ENCODE measurements around the gene CPPED1. TPM values are rescaled to one million over a fixed set of nuclear protein-coding genes. Genes with fewer than 3 reads are reported as not detected.

CPPED1 gene
- total RNA-seq, 1 experiment from 2014 or later: 11.5 TPM

DNA sequence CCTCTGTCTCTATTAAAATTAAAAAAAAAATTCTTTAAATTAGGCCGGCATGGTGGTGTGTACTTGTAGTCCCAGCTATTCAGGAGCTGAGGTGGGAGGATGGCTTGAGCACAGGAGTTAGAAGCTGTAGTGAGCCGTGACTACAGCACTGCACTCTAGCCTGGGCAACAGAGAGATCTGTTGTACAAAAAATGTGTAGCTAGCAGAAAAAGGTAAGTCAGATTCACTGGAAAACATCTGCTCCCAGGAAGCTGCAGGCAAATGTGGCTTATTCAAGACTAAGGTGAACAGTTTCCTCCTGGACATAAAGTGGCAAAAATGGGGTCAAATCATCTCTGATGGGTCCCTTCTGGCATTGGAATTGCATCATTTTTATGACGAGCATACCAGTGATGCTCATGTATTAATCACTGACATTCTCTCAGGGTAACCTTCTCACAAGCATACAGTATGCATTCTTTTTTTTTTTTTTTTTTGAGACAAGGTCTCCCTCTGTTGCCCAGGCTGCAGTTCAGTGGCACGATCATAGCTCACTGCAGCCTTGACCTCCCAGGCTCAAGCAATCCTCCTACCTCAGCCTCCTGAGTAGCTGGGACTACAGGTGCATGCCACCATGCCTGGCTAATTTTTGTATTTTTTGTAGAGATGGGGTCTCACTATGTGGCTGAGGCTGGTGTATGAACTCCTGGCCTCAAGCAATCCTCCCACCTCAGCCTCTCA is 48.7 kb downstream of the CPPED1 start:
- in situ Hi-C loops (cut with HindIII; ENCODE audit: low pct_unique_long_range_greater_than_20kb, low sequenced_read_pairs): no loop called here
- DNase-seq (ENCODE audit: low read depth, low spot score): no peak

DNA sequence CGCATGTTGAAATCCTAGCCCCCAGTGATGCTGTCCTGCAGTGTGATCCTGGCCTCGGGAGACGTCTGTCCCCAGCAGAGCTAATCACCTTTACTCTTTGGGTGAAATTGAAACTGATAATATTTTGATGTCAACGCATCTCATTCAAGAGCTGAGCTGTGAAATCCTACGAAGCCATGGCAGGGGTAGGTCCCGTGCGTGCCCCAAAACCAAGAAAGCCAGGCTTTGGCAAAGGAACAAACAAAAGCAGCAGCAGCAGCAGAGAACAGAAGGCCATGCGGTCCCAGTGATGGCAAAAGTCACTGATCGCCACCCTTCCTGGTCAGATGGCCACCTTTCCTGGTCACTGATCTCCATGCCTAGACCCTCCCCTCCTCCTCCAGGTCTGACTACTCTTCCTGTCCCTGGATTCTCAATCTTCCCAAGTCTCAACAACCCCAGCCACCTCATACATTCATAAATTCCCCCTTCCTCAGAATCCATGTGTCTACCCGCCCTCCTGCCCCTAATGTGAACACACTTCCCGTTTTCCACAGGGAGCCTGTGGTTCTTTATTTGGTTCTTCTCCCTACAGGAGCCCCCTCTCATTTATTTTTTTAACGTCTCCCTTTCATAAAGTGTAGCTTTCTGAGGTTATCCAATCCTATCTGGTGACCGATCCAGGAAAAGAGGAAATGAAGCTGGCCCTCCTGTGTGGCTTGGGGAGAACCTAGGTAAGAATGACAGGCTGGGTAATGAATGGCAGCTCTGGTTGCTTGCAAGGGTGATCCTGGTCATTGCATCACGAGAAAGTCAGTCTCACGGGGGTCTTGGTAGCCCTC is 50.3 kb downstream of the CPPED1 start:
- DNase-seq (ENCODE audit: low read depth, low spot score): no peak
- in situ Hi-C loops (cut with HindIII; ENCODE audit: low pct_unique_long_range_greater_than_20kb, low sequenced_read_pairs): no loop called here

DNA sequence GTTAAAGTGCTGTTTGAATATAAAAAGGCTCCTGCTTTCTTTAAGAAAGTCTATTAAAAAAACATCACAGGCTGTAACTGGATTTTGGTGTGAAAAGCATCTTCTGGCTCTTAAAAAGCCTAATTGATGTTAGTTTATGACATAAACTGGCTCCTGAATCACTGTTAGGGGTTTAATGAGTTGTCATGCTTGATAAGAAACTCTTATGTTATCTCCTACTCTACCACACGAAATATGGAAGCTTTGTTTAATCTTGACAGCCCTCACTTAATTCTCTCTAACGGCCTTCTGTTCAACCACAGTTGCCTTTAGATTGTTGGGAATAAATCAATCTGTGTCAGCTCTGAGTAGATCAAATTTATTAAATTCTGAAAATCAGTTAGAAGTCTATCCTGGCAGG is 51.5 kb downstream of the CPPED1 start:
- DNase-seq (ENCODE audit: low read depth, low spot score): no peak
- in situ Hi-C loops (cut with HindIII; ENCODE audit: low pct_unique_long_range_greater_than_20kb, low sequenced_read_pairs): no loop called here

DNA sequence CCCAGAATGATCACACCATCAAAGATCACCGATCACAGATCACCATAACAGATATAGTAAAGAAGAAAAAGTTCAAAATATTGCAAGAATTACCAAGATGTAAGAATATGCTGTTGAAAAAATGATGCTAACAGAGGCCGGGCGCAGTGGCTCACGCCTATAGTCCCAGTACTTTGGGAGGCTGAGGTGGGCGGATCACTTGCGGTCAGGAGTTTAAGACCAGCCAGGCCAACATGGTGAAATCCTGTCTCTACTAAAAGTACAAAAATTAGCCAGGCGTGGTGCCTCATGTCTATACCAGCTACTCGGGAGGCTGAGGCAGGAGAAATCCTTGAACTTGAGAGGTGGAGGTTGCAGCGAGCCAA is 53.2 kb downstream of the CPPED1 start:
- in situ Hi-C loops (cut with HindIII; ENCODE audit: low pct_unique_long_range_greater_than_20kb, low sequenced_read_pairs): no loop called here
- DNase-seq (ENCODE audit: low read depth, low spot score): no peak

DNA sequence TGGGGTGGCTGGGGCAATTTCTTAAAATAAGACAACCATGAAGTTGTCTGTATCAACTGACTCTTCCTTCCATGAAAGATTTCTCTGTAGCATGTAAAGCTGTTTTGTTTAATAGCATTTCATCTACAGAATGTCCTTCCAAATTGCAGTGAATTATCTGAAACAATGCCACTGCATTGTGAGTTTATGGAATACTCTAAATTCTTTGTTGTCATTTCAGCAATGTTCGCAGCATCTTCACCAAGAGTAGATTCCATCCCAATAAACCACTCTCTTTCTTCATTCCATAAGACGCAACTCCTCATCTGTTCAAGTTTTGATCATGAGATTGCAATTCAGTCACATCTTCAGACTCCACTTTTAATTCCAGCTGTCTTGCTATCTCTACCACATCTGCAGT is 54.6 kb downstream of the CPPED1 start:
- peak; percentile 62 for DNase-seq (ENCODE audit: low read depth, low spot score)
- in situ Hi-C loops (cut with HindIII; ENCODE audit: low pct_unique_long_range_greater_than_20kb, low sequenced_read_pairs): no loop called here

DNA sequence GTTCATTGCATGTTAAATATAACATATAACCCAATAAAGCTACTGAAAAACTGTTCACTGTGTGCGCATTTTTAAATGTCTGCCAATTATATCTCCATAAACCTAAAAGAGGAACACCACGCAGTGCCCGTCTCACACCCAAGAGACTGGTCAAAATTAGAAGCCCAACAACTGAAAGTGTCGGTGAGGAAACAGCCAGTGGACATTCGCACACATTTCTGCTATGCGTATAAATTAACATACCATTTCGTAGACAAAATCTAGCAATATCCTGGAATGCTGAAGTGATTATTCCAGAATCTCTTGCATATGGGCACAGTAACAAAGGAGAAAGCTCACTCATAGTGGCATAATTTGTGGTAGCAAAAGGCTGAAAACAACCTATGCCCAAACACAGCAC is 55.9 kb downstream of the CPPED1 start:
- in situ Hi-C loops (cut with HindIII; ENCODE audit: low pct_unique_long_range_greater_than_20kb, low sequenced_read_pairs): no loop called here
- DNase-seq (ENCODE audit: low read depth, low spot score): no peak

DNA sequence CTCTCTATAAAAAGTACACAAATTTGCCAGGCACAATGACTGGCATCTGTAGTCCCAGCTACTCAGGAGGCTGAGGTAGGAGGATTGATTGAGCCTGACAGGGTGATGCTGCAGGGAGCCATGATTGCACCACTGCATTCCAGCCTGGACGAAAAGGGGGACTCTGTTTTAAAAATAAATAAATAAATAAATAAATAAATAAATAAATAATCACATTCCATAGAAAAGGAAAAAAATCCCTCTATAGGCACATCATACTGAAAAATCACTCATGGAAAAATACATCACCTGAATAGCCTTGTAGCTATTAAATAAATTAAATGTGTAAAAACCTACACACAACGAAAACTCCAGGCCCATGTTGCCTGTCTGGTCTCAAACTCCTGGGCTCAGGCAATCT is 56.4 kb downstream of the CPPED1 start:
- in situ Hi-C loops (cut with HindIII; ENCODE audit: low pct_unique_long_range_greater_than_20kb, low sequenced_read_pairs): no loop called here

DNA sequence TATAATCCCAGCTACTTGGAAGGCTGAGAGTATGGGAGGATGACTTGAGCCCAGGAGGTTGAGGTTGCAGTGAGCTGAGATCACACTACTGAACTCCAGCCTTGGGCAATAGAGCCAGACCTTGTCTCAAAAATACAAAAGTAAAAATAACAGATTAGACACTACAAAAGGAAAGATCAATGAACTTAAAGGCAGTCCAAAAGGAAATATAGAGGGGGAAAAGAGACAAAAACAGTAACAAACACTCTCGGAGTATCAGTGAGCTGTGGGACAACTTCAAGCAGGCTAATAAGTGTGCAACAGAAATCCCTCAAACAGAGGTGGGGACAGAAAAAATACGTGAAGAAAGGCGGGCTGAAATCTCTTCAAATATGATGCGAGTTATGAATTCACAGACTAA is 58.8 kb downstream of the CPPED1 start:
- in situ Hi-C loops (cut with HindIII; ENCODE audit: low pct_unique_long_range_greater_than_20kb, low sequenced_read_pairs): no loop called here

More for the DNA sequence above, 56.4 kb downstream of the CPPED1 start:
- no peak for DNase-seq (ENCODE audit: low read depth, low spot score)

DNA sequence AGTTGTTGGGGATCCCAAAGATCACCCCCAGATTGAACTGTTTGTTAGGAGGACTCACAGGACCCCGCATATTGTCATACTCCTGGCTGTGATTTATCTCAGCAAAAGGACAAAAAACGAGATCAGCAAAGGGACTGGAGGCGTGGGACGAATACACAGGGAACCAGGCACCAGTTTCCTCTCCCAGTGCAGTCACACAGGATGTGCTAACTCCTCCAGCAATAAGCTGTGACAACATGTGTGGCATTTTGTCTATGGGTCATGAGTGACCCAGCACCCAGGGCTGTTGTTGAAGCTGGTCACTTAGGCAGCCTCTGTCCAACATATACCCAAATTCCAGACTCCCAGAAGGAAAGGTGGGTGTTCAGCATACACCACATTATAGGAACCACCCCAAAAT is 60.9 kb downstream of the CPPED1 start:
- in situ Hi-C loops (cut with HindIII; ENCODE audit: low pct_unique_long_range_greater_than_20kb, low sequenced_read_pairs): no loop called here

More for the DNA sequence above, 58.8 kb downstream of the CPPED1 start:
- no peak for DNase-seq (ENCODE audit: low read depth, low spot score)

DNA sequence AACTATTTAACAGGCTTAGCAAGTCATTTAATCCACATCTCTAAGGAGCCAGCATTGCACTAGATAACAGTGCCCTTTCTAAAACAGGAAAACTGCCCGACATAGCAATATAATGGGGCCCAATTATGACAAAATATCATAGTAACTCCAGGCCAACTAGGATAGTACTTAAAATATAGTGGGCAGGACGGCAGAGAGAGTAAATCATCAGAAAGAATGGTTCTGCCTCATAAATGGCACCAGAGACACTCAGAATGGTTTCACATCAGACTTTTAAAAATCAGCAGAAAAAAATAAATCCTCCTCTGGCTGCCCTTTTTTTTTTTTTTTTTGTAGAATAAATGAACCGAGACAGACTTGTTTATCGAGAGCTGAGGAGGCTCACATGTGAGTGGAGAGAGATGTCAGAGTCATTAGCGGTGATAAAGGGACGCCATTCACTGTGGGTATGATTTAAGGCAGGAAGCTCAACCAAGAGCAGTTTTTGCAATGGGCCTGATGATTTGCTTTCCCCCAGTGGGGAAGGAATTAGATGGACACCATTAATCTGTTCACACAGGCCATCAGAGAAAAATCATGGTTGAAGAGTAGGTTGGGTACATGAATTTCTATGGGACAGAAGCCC is 62.6 kb downstream of the CPPED1 start:
- in situ Hi-C loops (cut with HindIII; ENCODE audit: low pct_unique_long_range_greater_than_20kb, low sequenced_read_pairs): no loop called here
- no peak for DNase-seq (ENCODE audit: low read depth, low spot score)

More for the DNA sequence above, 60.9 kb downstream of the CPPED1 start:
- no peak for DNase-seq (ENCODE audit: low read depth, low spot score)

DNA sequence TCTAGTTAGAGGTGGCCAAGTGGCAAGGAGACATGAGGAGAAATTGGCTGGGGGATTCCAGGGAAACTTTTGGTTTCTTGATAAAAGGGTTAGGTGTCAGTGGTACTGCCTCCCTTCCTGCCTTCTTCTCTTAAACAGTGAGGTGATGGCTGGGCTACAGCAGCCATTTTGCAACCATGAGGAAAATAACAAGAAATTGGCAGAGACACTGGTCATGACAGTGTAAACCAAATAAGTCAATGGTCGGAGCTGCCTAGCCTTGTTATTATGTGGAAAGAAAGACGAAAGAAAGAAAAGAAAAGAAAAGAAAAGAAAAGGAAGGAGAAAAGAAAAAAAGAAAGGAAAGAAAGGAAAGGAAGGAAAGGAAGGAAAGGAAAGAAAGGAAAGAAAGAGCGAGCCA is 63.9 kb downstream of the CPPED1 start:
- no peak for DNase-seq (ENCODE audit: low read depth, low spot score)
- in situ Hi-C loops (cut with HindIII; ENCODE audit: low pct_unique_long_range_greater_than_20kb, low sequenced_read_pairs): no loop called here

DNA sequence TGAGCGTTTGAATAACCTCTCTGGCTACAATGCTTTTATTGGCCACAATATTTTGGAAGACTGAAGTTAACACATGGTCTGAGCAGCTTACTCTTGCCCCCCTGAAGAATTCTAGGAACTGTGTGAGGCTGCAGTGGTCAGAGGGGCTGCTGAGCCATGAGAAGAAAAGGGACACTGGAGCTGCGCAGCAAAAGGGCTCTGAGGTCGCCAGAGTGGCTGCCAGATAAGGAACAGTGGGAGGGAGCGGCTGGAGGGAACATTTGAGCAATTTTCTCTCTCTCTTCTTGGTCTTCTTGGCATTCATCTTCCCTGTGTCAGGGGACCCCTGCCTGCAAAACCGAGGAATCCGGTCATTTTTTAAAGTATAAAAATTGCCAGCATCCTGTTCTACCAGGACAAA is 66.1 kb downstream of the CPPED1 start:
- no peak for DNase-seq (ENCODE audit: low read depth, low spot score)
- in situ Hi-C loops (cut with HindIII; ENCODE audit: low pct_unique_long_range_greater_than_20kb, low sequenced_read_pairs): no loop called here

DNA sequence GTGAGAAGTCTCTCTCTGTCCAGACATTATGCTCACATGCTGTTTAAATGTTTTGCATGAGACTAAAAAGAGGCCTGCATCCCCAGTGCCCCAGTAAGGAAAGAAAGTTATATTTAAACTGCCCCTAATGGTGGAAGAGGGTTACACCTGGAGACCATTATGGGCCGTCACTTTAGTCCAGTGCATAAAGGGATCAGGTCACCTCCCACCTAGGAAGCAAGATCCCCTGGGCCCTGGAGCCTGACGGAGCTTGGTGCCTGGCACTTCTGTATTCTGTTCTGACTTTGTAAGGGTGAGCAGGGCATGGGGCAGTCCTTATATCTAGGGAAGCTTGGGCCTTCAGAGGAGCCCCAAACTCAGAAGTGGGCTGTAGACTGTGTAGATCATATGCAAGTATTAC is 67.9 kb downstream of the CPPED1 start:
- DNase-seq (ENCODE audit: low read depth, low spot score): no peak
- in situ Hi-C loops (cut with HindIII; ENCODE audit: low pct_unique_long_range_greater_than_20kb, low sequenced_read_pairs): no loop called here

DNA sequence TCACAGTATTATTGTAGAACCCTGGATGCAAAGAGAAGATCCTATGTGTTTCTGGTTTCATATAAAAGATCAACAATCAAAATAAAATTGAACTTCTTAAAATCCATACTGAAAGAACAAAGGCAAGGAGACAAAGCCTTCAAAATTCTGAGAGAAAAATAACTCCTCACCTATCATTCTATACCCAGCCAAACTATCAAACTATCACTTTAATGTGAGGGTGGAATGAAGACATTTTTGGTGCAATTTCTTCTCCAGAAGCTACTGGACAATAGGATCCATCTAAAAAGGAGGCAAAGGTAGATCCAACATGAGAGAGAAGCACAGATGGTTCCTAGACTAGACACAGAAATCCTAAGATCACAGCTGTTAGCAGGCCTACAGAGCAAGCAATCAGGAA is 71.1 kb downstream of the CPPED1 start:
- DNase-seq (ENCODE audit: low read depth, low spot score): no peak
- in situ Hi-C loops (cut with HindIII; ENCODE audit: low pct_unique_long_range_greater_than_20kb, low sequenced_read_pairs): no loop called here

DNA sequence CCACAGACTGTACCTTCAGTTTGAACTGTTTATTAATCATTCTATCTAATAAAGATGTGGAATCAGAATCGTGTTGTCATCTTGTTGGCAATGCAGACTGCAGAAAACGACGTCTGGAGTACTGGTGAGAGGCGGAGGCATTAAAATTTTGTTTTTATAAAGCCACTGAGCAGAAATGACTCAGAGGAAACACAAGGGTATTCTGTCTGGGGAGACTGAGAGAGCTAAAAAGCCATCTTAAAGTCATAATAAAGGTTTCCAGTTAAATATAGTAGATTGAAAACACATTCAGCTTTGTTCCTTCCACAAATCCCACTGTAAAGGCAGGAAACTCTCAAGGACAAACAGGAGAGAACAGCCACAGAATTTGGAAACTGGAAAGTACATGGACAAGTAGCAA is 74.2 kb downstream of the CPPED1 start:
- peak; percentile 56 for DNase-seq (ENCODE audit: low read depth, low spot score)
- in situ Hi-C loops (cut with HindIII; ENCODE audit: low pct_unique_long_range_greater_than_20kb, low sequenced_read_pairs): no loop called here

DNA sequence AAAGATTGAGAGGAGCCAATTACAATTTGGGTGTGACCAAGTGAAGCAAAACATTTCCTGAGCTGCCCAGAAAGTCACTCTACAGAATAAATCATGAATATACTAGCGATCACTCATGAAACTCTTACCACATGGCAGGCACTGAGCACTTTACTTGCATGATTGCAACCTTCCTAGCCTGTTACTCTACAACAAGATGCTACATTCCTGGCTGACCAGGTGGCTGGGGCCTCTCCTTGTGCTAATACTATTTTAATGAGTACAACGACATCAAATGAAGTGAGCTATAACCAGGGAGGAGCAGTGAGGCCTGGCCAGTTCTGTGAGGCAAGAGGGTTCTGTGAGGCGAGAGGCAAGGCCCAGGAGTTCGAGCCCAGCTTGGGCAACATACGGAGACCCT is 75.2 kb downstream of the CPPED1 start:
- in situ Hi-C loops (cut with HindIII; ENCODE audit: low pct_unique_long_range_greater_than_20kb, low sequenced_read_pairs): no loop called here
- DNase-seq (ENCODE audit: low read depth, low spot score): no peak

DNA sequence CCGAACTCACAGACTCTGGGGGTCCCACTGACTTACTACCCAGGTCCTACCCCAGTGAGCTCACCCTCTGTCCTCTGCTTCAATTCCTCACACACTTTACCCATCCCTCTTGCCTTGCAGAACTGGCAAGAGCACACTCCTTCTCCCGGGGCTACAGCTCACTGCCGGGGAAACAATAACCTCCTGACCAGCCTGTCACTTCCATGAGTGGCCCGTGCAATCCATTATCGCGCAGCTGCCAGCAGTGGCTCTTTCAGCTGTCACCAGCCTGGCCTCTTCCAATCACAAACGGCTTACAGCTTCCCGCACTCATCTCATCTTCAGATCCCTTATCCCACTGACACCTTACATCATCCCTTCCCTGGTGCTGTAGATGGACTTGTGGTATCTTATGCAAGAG is 79.5 kb downstream of the CPPED1 start:
- DNase-seq (ENCODE audit: low read depth, low spot score): no peak
- in situ Hi-C loops (cut with HindIII; ENCODE audit: low pct_unique_long_range_greater_than_20kb, low sequenced_read_pairs): no loop called here

DNA sequence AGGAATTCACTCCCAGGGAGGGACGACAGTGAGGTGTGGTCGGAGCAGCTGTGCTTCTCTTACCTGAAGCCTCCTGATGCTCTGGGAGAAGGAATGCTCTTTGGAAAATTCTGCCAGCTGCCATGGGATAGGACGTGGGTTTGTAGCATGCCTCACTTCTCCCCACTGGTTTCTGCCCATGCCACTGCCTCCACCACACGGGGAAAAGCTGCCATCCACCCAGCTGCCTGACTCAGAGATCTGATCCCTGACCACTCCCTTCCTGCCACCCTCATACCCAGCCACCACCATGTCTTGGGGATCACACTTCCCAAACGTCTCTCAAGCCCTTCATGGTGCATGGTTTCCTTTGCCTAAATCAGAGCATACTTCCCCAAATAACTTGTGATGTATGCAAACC is 80.0 kb downstream of the CPPED1 start:
- in situ Hi-C loops (cut with HindIII; ENCODE audit: low pct_unique_long_range_greater_than_20kb, low sequenced_read_pairs): no loop called here

More for the DNA sequence above, 80.0 kb downstream of the CPPED1 start:
- no peak for DNase-seq (ENCODE audit: low read depth, low spot score)

Measured in SK-MEL-5 (cell line).